Measurements from ENCODE around the gene LARP1. TPM values are rescaled to one million over a fixed set of nuclear protein-coding genes. Genes with fewer than 3 reads are reported as not detected.

LARP1 gene
- total and polyA plus RNA-seq, 9 of the 15 experiments (the other 6 are each of a cell fraction or from before 2014, with no cell fraction given): 22.6 to 300 (median 92.0) TPM

- TF ChIP-seq, protein P1, sequence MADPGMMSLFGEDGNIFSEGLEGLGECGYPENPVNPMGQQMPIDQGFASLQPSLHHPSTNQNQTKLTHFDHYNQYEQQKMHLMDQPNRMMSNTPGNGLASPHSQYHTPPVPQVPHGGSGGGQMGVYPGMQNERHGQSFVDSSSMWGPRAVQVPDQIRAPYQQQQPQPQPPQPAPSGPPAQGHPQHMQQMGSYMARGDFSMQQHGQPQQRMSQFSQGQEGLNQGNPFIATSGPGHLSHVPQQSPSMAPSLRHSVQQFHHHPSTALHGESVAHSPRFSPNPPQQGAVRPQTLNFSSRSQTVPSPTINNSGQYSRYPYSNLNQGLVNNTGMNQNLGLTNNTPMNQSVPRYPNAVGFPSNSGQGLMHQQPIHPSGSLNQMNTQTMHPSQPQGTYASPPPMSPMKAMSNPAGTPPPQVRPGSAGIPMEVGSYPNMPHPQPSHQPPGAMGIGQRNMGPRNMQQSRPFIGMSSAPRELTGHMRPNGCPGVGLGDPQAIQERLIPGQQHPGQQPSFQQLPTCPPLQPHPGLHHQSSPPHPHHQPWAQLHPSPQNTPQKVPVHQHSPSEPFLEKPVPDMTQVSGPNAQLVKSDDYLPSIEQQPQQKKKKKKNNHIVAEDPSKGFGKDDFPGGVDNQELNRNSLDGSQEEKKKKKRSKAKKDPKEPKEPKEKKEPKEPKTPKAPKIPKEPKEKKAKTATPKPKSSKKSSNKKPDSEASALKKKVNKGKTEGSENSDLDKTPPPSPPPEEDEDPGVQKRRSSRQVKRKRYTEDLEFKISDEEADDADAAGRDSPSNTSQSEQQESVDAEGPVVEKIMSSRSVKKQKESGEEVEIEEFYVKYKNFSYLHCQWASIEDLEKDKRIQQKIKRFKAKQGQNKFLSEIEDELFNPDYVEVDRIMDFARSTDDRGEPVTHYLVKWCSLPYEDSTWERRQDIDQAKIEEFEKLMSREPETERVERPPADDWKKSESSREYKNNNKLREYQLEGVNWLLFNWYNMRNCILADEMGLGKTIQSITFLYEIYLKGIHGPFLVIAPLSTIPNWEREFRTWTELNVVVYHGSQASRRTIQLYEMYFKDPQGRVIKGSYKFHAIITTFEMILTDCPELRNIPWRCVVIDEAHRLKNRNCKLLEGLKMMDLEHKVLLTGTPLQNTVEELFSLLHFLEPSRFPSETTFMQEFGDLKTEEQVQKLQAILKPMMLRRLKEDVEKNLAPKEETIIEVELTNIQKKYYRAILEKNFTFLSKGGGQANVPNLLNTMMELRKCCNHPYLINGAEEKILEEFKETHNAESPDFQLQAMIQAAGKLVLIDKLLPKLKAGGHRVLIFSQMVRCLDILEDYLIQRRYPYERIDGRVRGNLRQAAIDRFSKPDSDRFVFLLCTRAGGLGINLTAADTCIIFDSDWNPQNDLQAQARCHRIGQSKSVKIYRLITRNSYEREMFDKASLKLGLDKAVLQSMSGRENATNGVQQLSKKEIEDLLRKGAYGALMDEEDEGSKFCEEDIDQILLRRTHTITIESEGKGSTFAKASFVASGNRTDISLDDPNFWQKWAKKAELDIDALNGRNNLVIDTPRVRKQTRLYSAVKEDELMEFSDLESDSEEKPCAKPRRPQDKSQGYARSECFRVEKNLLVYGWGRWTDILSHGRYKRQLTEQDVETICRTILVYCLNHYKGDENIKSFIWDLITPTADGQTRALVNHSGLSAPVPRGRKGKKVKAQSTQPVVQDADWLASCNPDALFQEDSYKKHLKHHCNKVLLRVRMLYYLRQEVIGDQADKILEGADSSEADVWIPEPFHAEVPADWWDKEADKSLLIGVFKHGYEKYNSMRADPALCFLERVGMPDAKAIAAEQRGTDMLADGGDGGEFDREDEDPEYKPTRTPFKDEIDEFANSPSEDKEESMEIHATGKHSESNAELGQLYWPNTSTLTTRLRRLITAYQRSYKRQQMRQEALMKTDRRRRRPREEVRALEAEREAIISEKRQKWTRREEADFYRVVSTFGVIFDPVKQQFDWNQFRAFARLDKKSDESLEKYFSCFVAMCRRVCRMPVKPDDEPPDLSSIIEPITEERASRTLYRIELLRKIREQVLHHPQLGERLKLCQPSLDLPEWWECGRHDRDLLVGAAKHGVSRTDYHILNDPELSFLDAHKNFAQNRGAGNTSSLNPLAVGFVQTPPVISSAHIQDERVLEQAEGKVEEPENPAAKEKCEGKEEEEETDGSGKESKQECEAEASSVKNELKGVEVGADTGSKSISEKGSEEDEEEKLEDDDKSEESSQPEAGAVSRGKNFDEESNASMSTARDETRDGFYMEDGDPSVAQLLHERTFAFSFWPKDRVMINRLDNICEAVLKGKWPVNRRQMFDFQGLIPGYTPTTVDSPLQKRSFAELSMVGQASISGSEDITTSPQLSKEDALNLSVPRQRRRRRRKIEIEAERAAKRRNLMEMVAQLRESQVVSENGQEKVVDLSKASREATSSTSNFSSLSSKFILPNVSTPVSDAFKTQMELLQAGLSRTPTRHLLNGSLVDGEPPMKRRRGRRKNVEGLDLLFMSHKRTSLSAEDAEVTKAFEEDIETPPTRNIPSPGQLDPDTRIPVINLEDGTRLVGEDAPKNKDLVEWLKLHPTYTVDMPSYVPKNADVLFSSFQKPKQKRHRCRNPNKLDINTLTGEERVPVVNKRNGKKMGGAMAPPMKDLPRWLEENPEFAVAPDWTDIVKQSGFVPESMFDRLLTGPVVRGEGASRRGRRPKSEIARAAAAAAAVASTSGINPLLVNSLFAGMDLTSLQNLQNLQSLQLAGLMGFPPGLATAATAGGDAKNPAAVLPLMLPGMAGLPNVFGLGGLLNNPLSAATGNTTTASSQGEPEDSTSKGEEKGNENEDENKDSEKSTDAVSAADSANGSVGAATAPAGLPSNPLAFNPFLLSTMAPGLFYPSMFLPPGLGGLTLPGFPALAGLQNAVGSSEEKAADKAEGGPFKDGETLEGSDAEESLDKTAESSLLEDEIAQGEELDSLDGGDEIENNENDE (IDR thresholded peaks at IDR 0.05; ENCODE audit: low read depth, low read length): no peak
- TF ChIP-seq SMAD3 (CRISPR knock-in tag; conservative IDR thresholded peaks at IDR 0.05) (no peak), ZBTB1 (CRISPR knock-in tag; IDR thresholded peaks at IDR 0.05; ENCODE audit: borderline replicate concordance, low read depth) (no peak), CREBBP (IDR thresholded peaks at IDR 0.05; ENCODE audit: low read depth, low read length) (no peak), ZNF592 (IDR thresholded peaks at IDR 0.05) (0 out of 2 replicates have a peak, but pooled peaks have one; percentile 59), NCOA1 (IDR thresholded peaks at IDR 0.05; ENCODE audit: low read depth) (no peak), U2AF2 (optimal IDR thresholded peaks at IDR 0.05; ENCODE audit: low read depth, low read length) (no peak), MCM5 (IDR thresholded peaks at IDR 0.05; ENCODE audit: low read depth) (no peak)
Measured at GRCh38 chr5:154850255-154851062, 95.3 kb downstream of the LARP1 start, which contains the start of gene FAXDC2 (continued).
